Stimulated activated CD4-positive, alpha-beta T cell treated with anti-CD3 and anti-CD28 coated beads, Interleukin-4, amount 100 ng/mL, for 48 hours (primary cell): ENCODE results near the gene MAD2L2.

Source experiments
- DNase-seq, 2 donors: peaks; one replicate each; pipeline ENCODE4 v3.0.0-alpha.2; 2020; ENCODE audit warnings: low read depth in 2 of 2

MAD2L2 gene

GRCh38 chr1:11629184-11630016 lies 51.5 kb downstream of the MAD2L2 start:
- DNase-seq: no peak

DNA sequence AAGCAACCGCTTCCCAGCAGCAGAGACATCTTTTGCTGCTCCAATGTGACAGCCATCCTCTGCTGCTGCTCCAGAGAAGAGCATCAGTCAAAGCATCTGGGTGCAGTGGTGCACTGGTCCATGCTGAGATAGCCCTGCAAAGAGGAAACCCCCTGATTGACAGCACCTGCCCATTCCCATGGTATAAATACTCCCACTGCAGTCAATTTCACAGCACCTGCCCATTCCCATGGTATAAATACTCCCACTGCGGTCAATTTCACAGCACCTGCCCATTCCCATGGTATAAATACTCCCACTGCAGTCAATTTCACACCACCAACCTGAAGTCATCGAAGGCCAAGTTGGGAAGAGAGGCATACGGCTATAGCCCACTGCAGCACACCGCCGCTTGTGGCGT lies 52.2 kb downstream of the MAD2L2 start:
- DNase-seq: no peak

GRCh38 chr1:11626551-11626950 lies 54.4 kb downstream of the MAD2L2 start:
- no peak for DNase-seq
